GM23338 (cell line): ENCODE measurements around the gene SARM1. TPM values are rescaled to one million over a fixed set of nuclear protein-coding genes. Genes with fewer than 3 reads are reported as not detected.

ENCODE experiments used
- ATAC-seq: fragments of 200-7000 bp; cut with Tn5 transposase; 3 replicates; pipeline ENCODE4 v1.9.1; 2020
- DNase-seq: peaks from one replicate; pipeline ENCODE4 v3.0.0-alpha.2; 2015; ENCODE audit warnings: low spot score
- H2AFZ ChIP-seq: fragments of 200-600 bp; sonication (generic); 2 replicates; pipeline ENCODE4 v1.8.0; 2016; ENCODE audit warnings: antibody characterized with exemption, mild to moderate bottlenecking, moderate library complexity
- H3F3A ChIP-seq: fragments of 200-600 bp; sonication (generic); replicated peaks from 2 replicates; pipeline ENCODE4 v1.8.0; 2017; ENCODE audit warnings: antibody characterized with exemption, mixed run types, low read depth
- H3K27ac ChIP-seq: fragments of 200-600 bp; sonication (generic); 2 replicates; pipeline ENCODE4 v1.6.1; 2016; ENCODE audit warnings: low read depth
- H3K27me3 ChIP-seq: fragments of 200-600 bp; sonication (generic); 2 replicates; pipeline ENCODE4 v1.8.0; 2016; ENCODE audit warnings: mild to moderate bottlenecking, mixed run types, moderate library complexity; ENCODE audit not compliant: insufficient read depth
- H3K36me3 ChIP-seq: fragments of 200-600 bp; sonication (generic); 2 replicates; pipeline ENCODE4 v1.8.0; 2016; ENCODE audit warnings: mild to moderate bottlenecking; ENCODE audit not compliant: insufficient read depth
- H3K4me1 ChIP-seq: fragments of 200-600 bp; sonication (generic); 2 replicates; pipeline ENCODE4 v1.8.0; 2016; ENCODE audit warnings: mild to moderate bottlenecking, moderate library complexity; ENCODE audit not compliant: insufficient read depth
- H3K4me2 ChIP-seq: fragments of 200-600 bp; sonication (generic); 2 replicates; pipeline ENCODE4 v1.7.1; 2017; ENCODE audit warnings: mixed run types
- H3K4me3 ChIP-seq: fragments of 200-600 bp; sonication (generic); 2 replicates; pipeline ENCODE4 v1.6.1; 2016; ENCODE audit warnings: mixed run types
- H3K79me2 ChIP-seq: fragments of 200-600 bp; sonication (generic); replicated peaks from 2 replicates; pipeline ENCODE4 v1.8.0; 2017; ENCODE audit warnings: mild to moderate bottlenecking; ENCODE audit not compliant: insufficient read depth
- H3K9me2 ChIP-seq: fragments of 200-600 bp; sonication (generic); 2 replicates; pipeline ENCODE4 v1.8.0; 2017; ENCODE audit not compliant: insufficient read depth
- H4K20me1 ChIP-seq: fragments of 200-600 bp; sonication (generic); replicated peaks from 2 replicates; pipeline ENCODE4 v1.8.0; 2017; ENCODE audit warnings: mild to moderate bottlenecking; ENCODE audit not compliant: insufficient read depth
- H3K27ac Mint-ChIP-seq: 2 replicates; pipeline ENCODE4 v1.8.0; 2020; ENCODE audit warnings: inconsistent platforms, mild to moderate bottlenecking, moderate library complexity, mixed read lengths
- H3K27me3 Mint-ChIP-seq: 3 replicates; pipeline ENCODE4 v1.8.0; 2022; ENCODE audit warnings: low read depth, mild to moderate bottlenecking, moderate library complexity, mixed read lengths, inconsistent platforms; ENCODE audit not compliant: insufficient read depth, poor library complexity
- H3K36me3 Mint-ChIP-seq: 3 replicates; pipeline ENCODE4 v1.8.0; 2021; ENCODE audit warnings: low read depth, mild to moderate bottlenecking, inconsistent platforms, moderate library complexity, mixed read lengths
- H3K4me1 Mint-ChIP-seq: 3 replicates; pipeline ENCODE4 v1.8.0; 2020; ENCODE audit warnings: mild to moderate bottlenecking, inconsistent platforms, mixed read lengths
- H3K4me3 Mint-ChIP-seq: 3 replicates; pipeline ENCODE4 v1.8.0; 2021; ENCODE audit warnings: moderate library complexity, mild to moderate bottlenecking, inconsistent platforms, mixed read lengths
- H3K9me3 Mint-ChIP-seq: 3 replicates; pipeline ENCODE4 v1.8.0; 2020; ENCODE audit warnings: moderate library complexity, mild to moderate bottlenecking, inconsistent platforms, mixed read lengths
- CREB1 ChIP-seq: fragments of 250-450 bp; sonication (Bioruptor Pico); IDR thresholded peaks from 2 replicates; pipeline ENCODE4 v1.5.0; 2020; ENCODE audit warnings: low read depth, mild to moderate bottlenecking, moderate library complexity
- CTCF ChIP-seq, 2 experiments: fragments of 200-600 bp in 1 of 2; sonication (generic) in 1 of 2; conservative IDR thresholded peaks; 2 replicates each; pipeline versions ENCODE4 v1.5.1 to v1.6.1; 2016 to 2017; ENCODE audit warnings: antibody characterized with exemption in 2 of 2, low read depth in 2 of 2, mild to moderate bottlenecking in 2 of 2, moderate library complexity in 1 of 2
- EZH2phosphoT487 ChIP-seq: fragments of 200-600 bp; sonication (generic); IDR thresholded peaks from one replicate; pipeline ENCODE4 v1.8.1; 2018; ENCODE audit warnings: antibody characterized with exemption; ENCODE audit not compliant: unreplicated experiment
- JUNB ChIP-seq: IDR thresholded peaks from one replicate; pipeline ENCODE4 v1.6.1; 2016; ENCODE audit warnings: antibody characterized with exemption; ENCODE audit not compliant: unreplicated experiment
- polyA plus RNA-seq: library from polyadenylated mRNA; unstranded; fragments of >200 nt; fragmentation: Nextera tagmentation; extraction: Ambion mirVana; gene quantifications from 2 replicates; pipeline ENCODE4 v1.2.1, GENCODE V29; 2016
- total RNA-seq: library from RNA; depleted of rRNA; stranded (reverse); fragments of >200 nt; shearing (Covaris generic); gene quantifications from 2 replicates; pipeline ENCODE4 v1.2.3, GENCODE V29; 2014
- TF ChIP-seq, protein P1 (sequence below): IDR thresholded peaks from one replicate; pipeline ENCODE4 v1.6.1; 2018; ENCODE audit warnings: antibody characterized with exemption; ENCODE audit not compliant: unreplicated experiment
- TF ChIP-seq, protein P2 (sequence below): IDR thresholded peaks from 2 replicates; pipeline ENCODE4 v1.6.1; 2016; ENCODE audit warnings: antibody characterized with exemption
- TF ChIP-seq, protein P3 (sequence below): fragments of 250-450 bp; sonication (Bioruptor Pico); IDR thresholded peaks from 2 replicates; pipeline ENCODE4 v1.5.0; 2020; ENCODE audit warnings: mild to moderate bottlenecking, moderate library complexity

The SARM1 gene
- total and polyA plus RNA-seq, 2 experiments from 2014 or later, result 0.89 to 15.3 TPM

GRCh38 chr17:28367641-28368305, 3.7 kb upstream of the SARM1 start (continued):
- TF ChIP-seq, protein P1, sequence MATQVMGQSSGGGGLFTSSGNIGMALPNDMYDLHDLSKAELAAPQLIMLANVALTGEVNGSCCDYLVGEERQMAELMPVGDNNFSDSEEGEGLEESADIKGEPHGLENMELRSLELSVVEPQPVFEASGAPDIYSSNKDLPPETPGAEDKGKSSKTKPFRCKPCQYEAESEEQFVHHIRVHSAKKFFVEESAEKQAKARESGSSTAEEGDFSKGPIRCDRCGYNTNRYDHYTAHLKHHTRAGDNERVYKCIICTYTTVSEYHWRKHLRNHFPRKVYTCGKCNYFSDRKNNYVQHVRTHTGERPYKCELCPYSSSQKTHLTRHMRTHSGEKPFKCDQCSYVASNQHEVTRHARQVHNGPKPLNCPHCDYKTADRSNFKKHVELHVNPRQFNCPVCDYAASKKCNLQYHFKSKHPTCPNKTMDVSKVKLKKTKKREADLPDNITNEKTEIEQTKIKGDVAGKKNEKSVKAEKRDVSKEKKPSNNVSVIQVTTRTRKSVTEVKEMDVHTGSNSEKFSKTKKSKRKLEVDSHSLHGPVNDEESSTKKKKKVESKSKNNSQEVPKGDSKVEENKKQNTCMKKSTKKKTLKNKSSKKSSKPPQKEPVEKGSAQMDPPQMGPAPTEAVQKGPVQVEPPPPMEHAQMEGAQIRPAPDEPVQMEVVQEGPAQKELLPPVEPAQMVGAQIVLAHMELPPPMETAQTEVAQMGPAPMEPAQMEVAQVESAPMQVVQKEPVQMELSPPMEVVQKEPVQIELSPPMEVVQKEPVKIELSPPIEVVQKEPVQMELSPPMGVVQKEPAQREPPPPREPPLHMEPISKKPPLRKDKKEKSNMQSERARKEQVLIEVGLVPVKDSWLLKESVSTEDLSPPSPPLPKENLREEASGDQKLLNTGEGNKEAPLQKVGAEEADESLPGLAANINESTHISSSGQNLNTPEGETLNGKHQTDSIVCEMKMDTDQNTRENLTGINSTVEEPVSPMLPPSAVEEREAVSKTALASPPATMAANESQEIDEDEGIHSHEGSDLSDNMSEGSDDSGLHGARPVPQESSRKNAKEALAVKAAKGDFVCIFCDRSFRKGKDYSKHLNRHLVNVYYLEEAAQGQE, result no peak

DNA sequence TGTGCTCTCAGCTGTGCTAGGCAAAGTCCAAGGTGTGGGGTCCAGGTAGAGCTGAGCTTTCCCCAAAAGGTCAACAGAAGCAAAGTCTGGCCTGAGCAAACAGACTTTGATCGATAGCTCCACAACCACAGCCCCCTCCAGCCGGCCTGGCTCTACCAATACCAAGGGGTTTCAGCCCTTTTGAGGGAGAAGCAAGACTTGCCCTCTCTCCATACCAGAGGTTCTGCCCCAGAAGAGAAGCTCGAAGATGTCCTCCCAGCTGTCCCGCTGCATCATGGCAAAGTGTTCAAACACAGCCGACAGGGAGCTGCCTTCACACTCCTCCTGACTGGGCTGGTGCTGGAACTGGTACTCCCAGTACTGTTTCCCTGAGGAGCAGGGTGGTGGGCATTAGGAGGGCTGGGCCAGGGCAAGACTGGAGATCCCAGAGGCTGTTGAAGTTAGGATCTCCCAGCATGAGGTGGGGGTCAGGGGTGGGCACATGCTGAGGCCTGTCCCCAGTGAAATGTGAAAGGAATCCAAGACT, 3.1 kb upstream of the SARM1 start:
- Mint-ChIP-seq H3K4me3 (no peak overlapping the region), H3K9me3 (no peaks in the 10 kb centered on the region), H3K27ac (no peak overlapping the region), H3K27me3 (peaks cover 26% of the 10 kb centered on the region), H3K36me3 (no peaks in the 10 kb centered on the region), H3K4me1 (peaks cover 18% of the 10 kb centered on the region)
- H3F3A ChIP-seq, result no peaks in the 10 kb centered on the region; the same call in 1 of the 2 replicates
- H3K4me2 ChIP-seq, result no peak overlapping the region
- H3K9me2 ChIP-seq, result no peaks in the 10 kb centered on the region
- no peaks in the 10 kb centered on the region for H3K79me2 ChIP-seq
- ATAC-seq (no peak), DNase-seq (no peak)
- H3K4me1 ChIP-seq, result peaks cover 9% of the 10 kb centered on the region; the same call in 1 of the 2 replicates
- peaks cover 12% of the 10 kb centered on the region for H3K27me3 ChIP-seq
- H3K27ac ChIP-seq, result no peak overlapping the region
- no peak overlapping the region for H2AFZ ChIP-seq
- TF ChIP-seq CREB1 (CRISPR knock-in tag) (no peak), JUNB (no peak), EZH2phosphoT487 (no peak), CTCF (conservative IDR thresholded peaks at IDR 0.05; ENCODE audit: low read depth in 2 of 2) (no peak)
- TF ChIP-seq, protein P2, sequence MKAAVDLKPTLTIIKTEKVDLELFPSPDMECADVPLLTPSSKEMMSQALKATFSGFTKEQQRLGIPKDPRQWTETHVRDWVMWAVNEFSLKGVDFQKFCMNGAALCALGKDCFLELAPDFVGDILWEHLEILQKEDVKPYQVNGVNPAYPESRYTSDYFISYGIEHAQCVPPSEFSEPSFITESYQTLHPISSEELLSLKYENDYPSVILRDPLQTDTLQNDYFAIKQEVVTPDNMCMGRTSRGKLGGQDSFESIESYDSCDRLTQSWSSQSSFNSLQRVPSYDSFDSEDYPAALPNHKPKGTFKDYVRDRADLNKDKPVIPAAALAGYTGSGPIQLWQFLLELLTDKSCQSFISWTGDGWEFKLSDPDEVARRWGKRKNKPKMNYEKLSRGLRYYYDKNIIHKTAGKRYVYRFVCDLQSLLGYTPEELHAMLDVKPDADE, result no peak
- TF ChIP-seq, protein P3, sequence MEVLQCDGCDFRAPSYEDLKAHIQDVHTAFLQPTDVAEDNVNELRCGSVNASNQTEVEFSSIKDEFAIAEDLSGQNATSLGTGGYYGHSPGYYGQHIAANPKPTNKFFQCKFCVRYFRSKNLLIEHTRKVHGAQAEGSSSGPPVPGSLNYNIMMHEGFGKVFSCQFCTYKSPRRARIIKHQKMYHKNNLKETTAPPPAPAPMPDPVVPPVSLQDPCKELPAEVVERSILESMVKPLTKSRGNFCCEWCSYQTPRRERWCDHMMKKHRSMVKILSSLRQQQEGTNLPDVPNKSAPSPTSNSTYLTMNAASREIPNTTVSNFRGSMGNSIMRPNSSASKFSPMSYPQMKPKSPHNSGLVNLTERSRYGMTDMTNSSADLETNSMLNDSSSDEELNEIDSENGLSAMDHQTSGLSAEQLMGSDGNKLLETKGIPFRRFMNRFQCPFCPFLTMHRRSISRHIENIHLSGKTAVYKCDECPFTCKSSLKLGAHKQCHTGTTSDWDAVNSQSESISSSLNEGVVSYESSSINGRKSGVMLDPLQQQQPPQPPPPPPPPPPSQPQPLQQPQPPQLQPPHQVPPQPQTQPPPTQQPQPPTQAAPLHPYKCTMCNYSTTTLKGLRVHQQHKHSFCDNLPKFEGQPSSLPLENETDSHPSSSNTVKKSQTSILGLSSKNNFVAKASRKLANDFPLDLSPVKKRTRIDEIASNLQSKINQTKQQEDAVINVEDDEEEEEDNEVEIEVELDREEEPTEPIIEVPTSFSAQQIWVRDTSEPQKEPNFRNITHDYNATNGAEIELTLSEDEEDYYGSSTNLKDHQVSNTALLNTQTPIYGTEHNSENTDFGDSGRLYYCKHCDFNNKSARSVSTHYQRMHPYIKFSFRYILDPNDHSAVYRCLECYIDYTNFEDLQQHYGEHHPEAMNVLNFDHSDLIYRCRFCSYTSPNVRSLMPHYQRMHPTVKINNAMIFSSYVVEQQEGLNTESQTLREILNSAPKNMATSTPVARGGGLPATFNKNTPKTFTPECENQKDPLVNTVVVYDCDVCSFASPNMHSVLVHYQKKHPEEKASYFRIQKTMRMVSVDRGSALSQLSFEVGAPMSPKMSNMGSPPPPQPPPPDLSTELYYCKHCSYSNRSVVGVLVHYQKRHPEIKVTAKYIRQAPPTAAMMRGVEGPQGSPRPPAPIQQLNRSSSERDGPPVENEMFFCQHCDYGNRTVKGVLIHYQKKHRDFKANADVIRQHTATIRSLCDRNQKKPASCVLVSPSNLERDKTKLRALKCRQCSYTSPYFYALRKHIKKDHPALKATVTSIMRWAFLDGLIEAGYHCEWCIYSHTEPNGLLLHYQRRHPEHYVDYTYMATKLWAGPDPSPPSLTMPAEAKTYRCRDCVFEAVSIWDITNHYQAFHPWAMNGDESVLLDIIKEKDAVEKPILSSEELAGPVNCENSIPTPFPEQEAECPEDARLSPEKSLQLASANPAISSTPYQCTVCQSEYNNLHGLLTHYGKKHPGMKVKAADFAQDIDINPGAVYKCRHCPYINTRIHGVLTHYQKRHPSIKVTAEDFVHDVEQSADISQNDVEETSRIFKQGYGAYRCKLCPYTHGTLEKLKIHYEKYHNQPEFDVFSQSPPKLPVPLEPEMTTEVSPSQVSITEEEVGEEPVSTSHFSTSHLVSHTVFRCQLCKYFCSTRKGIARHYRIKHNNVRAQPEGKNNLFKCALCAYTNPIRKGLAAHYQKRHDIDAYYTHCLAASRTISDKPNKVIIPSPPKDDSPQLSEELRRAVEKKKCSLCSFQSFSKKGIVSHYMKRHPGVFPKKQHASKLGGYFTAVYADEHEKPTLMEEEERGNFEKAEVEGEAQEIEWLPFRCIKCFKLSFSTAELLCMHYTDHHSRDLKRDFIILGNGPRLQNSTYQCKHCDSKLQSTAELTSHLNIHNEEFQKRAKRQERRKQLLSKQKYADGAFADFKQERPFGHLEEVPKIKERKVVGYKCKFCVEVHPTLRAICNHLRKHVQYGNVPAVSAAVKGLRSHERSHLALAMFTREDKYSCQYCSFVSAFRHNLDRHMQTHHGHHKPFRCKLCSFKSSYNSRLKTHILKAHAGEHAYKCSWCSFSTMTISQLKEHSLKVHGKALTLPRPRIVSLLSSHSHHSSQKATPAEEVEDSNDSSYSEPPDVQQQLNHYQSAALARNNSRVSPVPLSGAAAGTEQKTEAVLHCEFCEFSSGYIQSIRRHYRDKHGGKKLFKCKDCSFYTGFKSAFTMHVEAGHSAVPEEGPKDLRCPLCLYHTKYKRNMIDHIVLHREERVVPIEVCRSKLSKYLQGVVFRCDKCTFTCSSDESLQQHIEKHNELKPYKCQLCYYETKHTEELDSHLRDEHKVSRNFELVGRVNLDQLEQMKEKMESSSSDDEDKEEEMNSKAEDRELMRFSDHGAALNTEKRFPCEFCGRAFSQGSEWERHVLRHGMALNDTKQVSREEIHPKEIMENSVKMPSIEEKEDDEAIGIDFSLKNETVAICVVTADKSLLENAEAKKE, result no peak
- H3K36me3 ChIP-seq, result no peaks in the 10 kb centered on the region
- H3K4me3 ChIP-seq, result no peak overlapping the region
- H4K20me1 ChIP-seq, result peaks cover 7% of the 10 kb centered on the region; the same call in 1 of the 2 replicates
